Uterus (tissue), 2 donors: ENCODE results near the gene SLC22A1.

ENCODE experiments used
- CTCF ChIP-seq, 4 experiments: fragments of 200-600 bp in 2 of 4; fragments of 450-650 bp in 2 of 4; sonication (generic) in 2 of 4; IDR thresholded peaks; one replicate each; pipeline ENCODE4 v1.5.1; 2016 to 2019; ENCODE audit warnings: antibody characterized with exemption in 4 of 4, mild to moderate bottlenecking in 2 of 4, moderate library complexity in 1 of 4
- POLR2A ChIP-seq, 2 donors: fragments of 450-650 bp; IDR thresholded peaks; one replicate each; pipeline ENCODE4 v1.6.1; 2016; ENCODE audit warnings: antibody characterized with exemption in 2 of 2, mild to moderate bottlenecking in 1 of 2, moderate library complexity in 1 of 2

- TF ChIP-seq CTCF (IDR thresholded peaks at IDR 0.05) = no peak
- no peak for TF ChIP-seq POLR2A (IDR thresholded peaks at IDR 0.05)
These were observed 19.2 kb upstream of the SLC22A1 start for GRCh38 chr6:160102399-160102798.
